HepG2 (cell line): ENCODE results near the gene ABTB2. TPM values are rescaled to one million over a fixed set of nuclear protein-coding genes. Genes with fewer than 3 reads are reported as not detected.

Experiments
- ATAC-seq: fragments of 200-7000 bp; cut with Tn5 transposase; 3 replicates; pipeline ENCODE4 v1.9.1; 2020; ENCODE audit warnings: mild to moderate bottlenecking, moderate library complexity
- BruUV-seq: library from RNA; stranded (reverse); fragments of 400-500 nt; replicated peaks from 2 replicates; lab custom pipeline; 2021; lab: Mats Ljungman, UMichigan
- CTCF ChIA-PET: fragments of 300-600 bp; formaldehyde crosslinking; extraction: SDS; loops from one replicate; lab custom pipeline; 2021; ENCODE audit warnings: low total read pairs, inconsistent platforms, low intra/inter-chr PET ratio; lab: Yijun Ruan, JAX
- POLR2A ChIA-PET: fragments of 350-600 bp; sonication (Branson Sonifier 250); formaldehyde crosslinking; loops from one replicate; lab custom pipeline; 2020; ENCODE audit warnings: antibody characterized with exemption, inconsistent platforms; lab: Yijun Ruan, JAX
- DNase-seq: peaks from one replicate; pipeline ENCODE4 v3.0.0-alpha.2; 2015; ENCODE audit warnings: low spot score
- FAIRE-seq: peaks from 3 replicates; lab custom pipeline; 2011; peaks lifted over from hg19 to GRCh38; lab: Jason Lieb, UNC
- H2AFZ ChIP-seq: one replicate; pipeline ENCODE4 v1.6.1; 2011; ENCODE audit warnings: low read length, inconsistent platforms
- H3K27ac ChIP-seq: fragments of 300-600 bp; 3 replicates; pipeline ENCODE4 v1.8.0; 2011; ENCODE audit warnings: mixed run types, mild to moderate bottlenecking, mixed read lengths, low read length, inconsistent platforms; ENCODE audit not compliant: insufficient read depth; ENCODE audit errors: extremely low read length
- H3K27me3 ChIP-seq, 2 experiments: fragments of 200-600 bp in 1 of 2; 2 replicates in 1 of 2; 3 replicates in 1 of 2; pipeline versions ENCODE4 v1.6.0 to v1.8.0; 2011; ENCODE audit warnings: low read length in 2 of 2, mild to moderate bottlenecking in 2 of 2, moderate library complexity in 2 of 2, inconsistent platforms in 1 of 2; ENCODE audit not compliant: insufficient read depth in 2 of 2, control insufficient read depth in 1 of 2
- H3K36me3 ChIP-seq, 2 experiments: fragments of 200-600 bp in 1 of 2; replicated peaks in 1 of 2; 2 replicates in 1 of 2; 3 replicates in 1 of 2; pipeline versions ENCODE4 v1.5.1 to v1.8.0; 2011; ENCODE audit warnings: low read length in 2 of 2, inconsistent platforms in 1 of 2; ENCODE audit not compliant: insufficient read depth in 2 of 2, control insufficient read depth in 1 of 2
- H3K4me1 ChIP-seq: 2 replicates; pipeline ENCODE4 v1.5.1; 2012; ENCODE audit warnings: low read length, inconsistent platforms; ENCODE audit not compliant: insufficient read depth
- H3K4me2 ChIP-seq: 2 replicates; pipeline ENCODE4 v1.6.0; 2011; ENCODE audit warnings: low read depth, low read length, inconsistent platforms
- H3K4me3 ChIP-seq, 3 experiments: fragments of 200-600 bp in 1 of 3; sonication (generic), shearing (Covaris generic) in 1 of 3; replicated peaks in 1 of 3; 2 replicates each; pipeline ENCODE4 v1.5.1; 2011 to 2016; ENCODE audit warnings: low read length in 3 of 3, inconsistent platforms in 2 of 3, low read depth in 2 of 3, mild to moderate bottlenecking in 2 of 3, control low read depth in 1 of 3, mixed read lengths in 1 of 3; ENCODE audit not compliant: insufficient read depth in 1 of 3
- H3K79me2 ChIP-seq: one replicate; pipeline ENCODE4 v1.6.1; 2011; ENCODE audit warnings: low read length, inconsistent platforms; ENCODE audit not compliant: insufficient read depth
- H3K9ac ChIP-seq: 2 replicates; pipeline ENCODE4 v1.6.0; 2011; ENCODE audit warnings: mild to moderate bottlenecking, low read depth, low read length, inconsistent platforms; ENCODE audit not compliant: insufficient read depth
- H3K9me3 ChIP-seq: 2 replicates; pipeline ENCODE4 v1.5.1; 2012; ENCODE audit warnings: mild to moderate bottlenecking, low read length
- H4K20me1 ChIP-seq: 2 replicates; pipeline ENCODE4 v1.6.0; 2011; ENCODE audit warnings: inconsistent platforms, mild to moderate bottlenecking, low read length, moderate library complexity; ENCODE audit not compliant: insufficient read depth
- BRD4 ChIP-seq: sonication (generic); formaldehyde crosslinking; IDR thresholded peaks from 2 replicates; pipeline ENCODE4 v1.4.0; 2020; ENCODE audit warnings: missing genetic modification reagents
- MATR3 ChIP-seq: sonication (generic); formaldehyde crosslinking; IDR thresholded peaks from 2 replicates; pipeline ENCODE4 v1.4.0; 2020; ENCODE audit warnings: missing genetic modification reagents
- MIER3 ChIP-seq: IDR thresholded peaks from 2 replicates; pipeline ENCODE4 v1.6.1; 2016; ENCODE audit warnings: missing compliant biosample characterization, borderline replicate concordance
- PATZ1 ChIP-seq: sonication (generic); formaldehyde crosslinking; IDR thresholded peaks from 2 replicates; pipeline ENCODE4 v1.4.0; 2020; ENCODE audit warnings: missing genetic modification reagents
- PAWR ChIP-seq: sonication (generic); formaldehyde crosslinking; IDR thresholded peaks from 2 replicates; pipeline ENCODE4 v1.4.0; 2020; ENCODE audit warnings: missing genetic modification reagents, mild to moderate bottlenecking, borderline replicate concordance
- RAD21 ChIP-seq: fragments of 450-650 bp; formaldehyde crosslinking; IDR thresholded peaks from 2 replicates; pipeline ENCODE4 v1.5.0; 2020; ENCODE audit warnings: mild to moderate bottlenecking
- SOX6 ChIP-seq, 2 experiments: fragments of 450-650 bp in 1 of 2; sonication (generic) in 1 of 2; formaldehyde crosslinking in 1 of 2; IDR thresholded peaks; 2 replicates each; pipeline versions ENCODE4 v1.4.0 to v1.6.1; 2017 to 2020; ENCODE audit warnings: antibody characterized with exemption in 1 of 2, mild to moderate bottlenecking in 1 of 2, missing genetic modification reagents in 1 of 2
- TAF15 ChIP-seq: fragments of 200-400 bp; formaldehyde crosslinking; IDR thresholded peaks from one replicate; pipeline ENCODE4 v1.6.1; 2018; ENCODE audit warnings: mild to moderate bottlenecking, low read depth, low read length; ENCODE audit not compliant: poor library complexity, severe bottlenecking
- TEAD2 ChIP-seq: sonication (generic); formaldehyde crosslinking; IDR thresholded peaks from 2 replicates; pipeline ENCODE4 v1.9.0; 2021; ENCODE audit warnings: missing genetic modification reagents
- TOPORS ChIP-seq: sonication (generic); formaldehyde crosslinking; IDR thresholded peaks from 2 replicates; pipeline ENCODE4 v1.8.0; 2023; ENCODE audit warnings: mild to moderate bottlenecking, missing genetic modification reagents
- XBP1 ChIP-seq: sonication (generic); formaldehyde crosslinking; IDR thresholded peaks from 2 replicates; pipeline ENCODE4 v1.5.0; 2020; ENCODE audit warnings: missing genetic modification reagents
- ZBTB3 ChIP-seq: sonication (generic); formaldehyde crosslinking; IDR thresholded peaks from 2 replicates; pipeline ENCODE4 v1.4.0; 2020; ENCODE audit warnings: low read depth, mild to moderate bottlenecking, moderate library complexity, missing genetic modification reagents, borderline replicate concordance
- ZBTB34 ChIP-seq: sonication (generic); formaldehyde crosslinking; IDR thresholded peaks from 2 replicates; pipeline ENCODE4 v1.8.0; 2022; ENCODE audit warnings: mild to moderate bottlenecking, missing genetic modification reagents
- ZNF652 ChIP-seq: IDR thresholded peaks from 2 replicates; pipeline ENCODE4 v1.6.1; 2016; ENCODE audit warnings: low read depth, borderline replicate concordance
- ZNF790 ChIP-seq: sonication (generic); formaldehyde crosslinking; IDR thresholded peaks from 2 replicates; pipeline ENCODE4 v1.8.0; 2022; ENCODE audit warnings: missing genetic modification reagents, mild to moderate bottlenecking, borderline replicate concordance
- WGBS: methylation state at CpG from one replicate; pipeline ENCODE4 v1.1.6; 2017; ENCODE audit warnings: low lambda C conversion rate; 5-methylcytosine and 5-hydroxymethylcytosine counted together
- in situ Hi-C: cut with HindIII; loops from 2 replicates; pipeline ENCODE4 v1.10.0; 2017; ENCODE audit warnings: low pct_unique_long_range_greater_than_20kb; ENCODE audit not compliant: extremely low pct_ligation_motif_present
- intact Hi-C: fragments of 100-400 bp; cut with micrococcal nuclease; formaldehyde crosslinking; loops from one replicate; pipeline ENCODE4 v1.10.0; 2022; ENCODE audit not compliant: unreplicated experiment
- polyA plus RNA-seq, 8 experiments: library from polyadenylated mRNA; depleted of rRNA in 3 of 8; stranded (reverse) in 7 of 8; unstranded in 1 of 8; fragments of >200 nt; fragmentation: Illumina TruSeq in 4 of 8; extraction: Trizol in 4 of 8; gene quantifications; 2 replicates each; pipeline versions ENCODE4 v1.2.1 to v1.2.3, GENCODE V29; 2011 to 2016; ENCODE audit warnings: low read depth in 4 of 8, missing spikeins in 1 of 8, mixed read lengths in 1 of 8; ENCODE audit not compliant: insufficient read depth in 1 of 8
- total RNA-seq, 5 experiments: library from RNA; depleted of rRNA; stranded (reverse); fragments of >200 nt; fragmentation: Illumina TruSeq; extraction: Trizol; gene quantifications; 2 replicates each; pipeline ENCODE4 v1.2.3, GENCODE V29; 2016; ENCODE audit warnings: low read depth in 1 of 5

The ABTB2 gene
- total and polyA plus RNA-seq, 2 of the 13 experiments (the other 11 are each of a cell fraction or from before 2014, with no cell fraction given), result 5.1 to 15.4 TPM

- Histone ChIP-seq H3K36me3 (no peaks in the 10 kb centered on the region), H3K9me3 (no peaks in the 10 kb centered on the region), H3K4me1 (peaks cover 35% of the 10 kb centered on the region), H3K79me2 (peaks cover 4% of the 10 kb centered on the region), H3K4me3 (no peak overlapping the region), H3K4me2 (no peak overlapping the region), H3K27me3 (no peaks in the 10 kb centered on the region), H3K27ac (no peak overlapping the region), H3K9ac (no peak overlapping the region), H2AFZ (no peak overlapping the region), H4K20me1 (no peaks in the 10 kb centered on the region)
- 84% methylated on average over 3 of the region's 3 CpGs for WGBS
- no peak for FAIRE-seq
- intact Hi-C loops (no loop called here), in situ Hi-C loops (no loop called here)
- CTCF ChIA-PET, result no interaction called here
- no TSS peak for BruUV-seq
- ATAC-seq, result no peak; the same call in 2 of the 3 replicates
- no peak for TF ChIP-seq BRD4 (CRISPR knock-in tag)
- no peak for TF ChIP-seq TEAD2 (CRISPR knock-in tag)
- TF ChIP-seq ZNF652 (CRISPR knock-in tag), result no peak
- TF ChIP-seq ZBTB34 (CRISPR knock-in tag), result no peak
- no peak for TF ChIP-seq MATR3
- no peak for DNase-seq
- POLR2A ChIA-PET, result no interaction called here
Measured at GRCh38 chr11:34259087-34259486, 98.7 kb downstream of the ABTB2 start.

GRCh38 chr11:34256626-34257025 is 101.2 kb downstream of the ABTB2 start:
- ATAC-seq (no peak), FAIRE-seq (no peak), DNase-seq (no peak)
- 95% methylated on average over 6 of the region's 6 CpGs for WGBS
- intact Hi-C loops (no loop called here), in situ Hi-C loops (no loop called here)
- no peaks in the 10 kb centered on the region for H3K36me3 ChIP-seq
- H3K27ac ChIP-seq, result no peak overlapping the region
- POLR2A ChIA-PET, result no interaction called here
- no peaks in the 10 kb centered on the region for H3K9me3 ChIP-seq
- no peak overlapping the region for H2AFZ ChIP-seq
- no TSS peak for BruUV-seq
- peaks cover 21% of the 10 kb centered on the region for H3K4me1 ChIP-seq
- CTCF ChIA-PET, result no interaction called here
- no peaks in the 10 kb centered on the region for H3K27me3 ChIP-seq
- peaks cover 2% of the 10 kb centered on the region for H3K79me2 ChIP-seq
- no peaks in the 10 kb centered on the region for H4K20me1 ChIP-seq
- H3K4me3 ChIP-seq, result no peak overlapping the region
- no peak overlapping the region for H3K4me2 ChIP-seq
- H3K9ac ChIP-seq, result no peak overlapping the region
- TF ChIP-seq RAD21 (no peak), SOX6 (IDR thresholded peaks at IDR 0.05) (no peak), SOX6 (CRISPR knock-in tag; IDR thresholded peaks at IDR 0.05) (no peak), ZNF790 (no peak), ZBTB3 (CRISPR knock-in tag) (no peak), TAF15 (no peak), MIER3 (CRISPR knock-in tag) (no peak), PAWR (CRISPR knock-in tag) (no peak), XBP1 (no peak), PATZ1 (no peak), TOPORS (CRISPR knock-in tag) (no peak)
